GM13976 (cell line): ENCODE measurements around the gene TMPRSS13.

Source experiments
- DNase-seq: peaks from one replicate; pipeline ENCODE4 v3.0.0; 2012; ENCODE audit warnings: low spot score
- CTCF ChIP-seq: IDR thresholded peaks from 2 replicates; pipeline ENCODE4 v1.5.1; 2012; ENCODE audit warnings: borderline replicate concordance, mild to moderate bottlenecking; ENCODE audit not compliant: insufficient read depth; ENCODE audit errors: extremely low read depth, missing control alignments, control extremely low read depth
- in situ Hi-C: fragments of 300-500 bp; cut with MboI; formaldehyde crosslinking; loops from one replicate; pipeline ENCODE4 v1.12.0; 2022; ENCODE audit warnings: low sequenced_read_pairs, mixed read lengths, inconsistent platforms; ENCODE audit not compliant: unreplicated experiment

The TMPRSS13 gene

DNA sequence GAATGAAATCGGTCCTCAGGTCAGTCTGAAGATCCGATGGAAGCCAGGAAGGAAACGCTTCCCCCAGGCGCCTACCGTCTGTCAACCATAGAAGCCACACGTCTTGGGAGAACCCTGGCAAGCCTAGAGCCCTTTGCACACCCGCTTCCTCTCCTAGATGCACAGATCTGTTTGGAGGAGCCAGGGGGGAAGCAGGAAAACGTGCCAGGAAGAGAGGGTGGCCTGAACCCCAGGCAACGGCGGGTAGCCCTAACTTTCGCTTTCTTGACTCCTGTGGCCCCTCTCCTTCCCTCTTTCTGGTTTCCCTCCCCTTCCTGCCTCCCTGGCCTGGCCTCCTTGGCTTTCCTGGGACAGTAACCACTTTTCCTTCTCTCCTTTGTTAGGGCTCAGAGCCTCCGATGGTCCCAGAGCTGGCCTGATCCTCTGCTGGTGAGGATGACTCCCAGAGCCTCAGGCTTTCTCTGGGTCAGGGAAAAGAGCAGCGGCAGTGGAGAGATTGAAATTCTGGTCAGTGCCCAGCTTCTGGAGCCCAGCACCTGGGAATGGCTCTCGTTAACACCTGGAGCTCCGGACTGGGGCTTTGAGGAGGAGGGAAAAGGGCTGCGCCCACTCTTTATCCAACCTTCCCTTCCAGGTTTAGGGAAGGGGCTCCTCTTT, 54.8 kb downstream of the TMPRSS13 start:
- DNase-seq = no peak
- in situ Hi-C loops = no loop called here
- no peak for TF ChIP-seq CTCF

- no peak for TF ChIP-seq CTCF
- in situ Hi-C loops = no loop called here
- no peak for DNase-seq
Observed at GRCh38 chr11:117873828-117874125, 55.4 kb downstream of the TMPRSS13 start.

- DNase-seq = no peak
- TF ChIP-seq CTCF = no peak
- in situ Hi-C loops = no loop called here
Observed at GRCh38 chr11:117872975-117873827, 56.0 kb downstream of the TMPRSS13 start.

- no peak for DNase-seq
- no peak for TF ChIP-seq CTCF
- in situ Hi-C loops = no loop called here
Observed at GRCh38 chr11:117872420-117872961, 56.7 kb downstream of the TMPRSS13 start.

DNA sequence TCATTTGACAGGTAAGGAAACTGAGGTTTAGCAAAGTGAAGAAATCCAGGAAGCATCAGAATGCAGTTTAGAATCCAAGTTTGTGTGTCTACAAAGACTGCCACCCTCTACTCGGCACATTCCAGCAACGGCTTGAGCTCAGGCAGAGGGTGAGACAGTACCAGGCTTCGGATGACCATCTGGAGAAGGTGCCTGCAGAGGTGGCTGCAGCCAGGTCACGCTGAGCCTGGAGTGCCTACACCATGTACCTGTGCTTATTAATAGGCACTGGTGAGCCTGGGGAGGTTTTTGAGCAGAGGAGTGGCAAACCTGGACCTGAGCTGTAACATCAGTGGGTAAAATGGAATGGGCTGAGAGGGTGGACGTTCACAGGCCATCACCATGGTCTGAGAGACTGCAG, 57.4 kb downstream of the TMPRSS13 start:
- no peak for TF ChIP-seq CTCF
- no peak for DNase-seq
- in situ Hi-C loops = no loop called here

- TF ChIP-seq CTCF = no peak
- in situ Hi-C loops = no loop called here
- DNase-seq = no peak
Observed at GRCh38 chr11:117871160-117871559, 58.0 kb downstream of the TMPRSS13 start.
